ENCODE data around the gene AMN1. TPM values are rescaled to one million over a fixed set of nuclear protein-coding genes. Genes with fewer than 3 reads are reported as not detected.

Gene AMN1
- total RNA-seq, 1 donor from 2014 or later, result 9.8 TPM

DNA sequence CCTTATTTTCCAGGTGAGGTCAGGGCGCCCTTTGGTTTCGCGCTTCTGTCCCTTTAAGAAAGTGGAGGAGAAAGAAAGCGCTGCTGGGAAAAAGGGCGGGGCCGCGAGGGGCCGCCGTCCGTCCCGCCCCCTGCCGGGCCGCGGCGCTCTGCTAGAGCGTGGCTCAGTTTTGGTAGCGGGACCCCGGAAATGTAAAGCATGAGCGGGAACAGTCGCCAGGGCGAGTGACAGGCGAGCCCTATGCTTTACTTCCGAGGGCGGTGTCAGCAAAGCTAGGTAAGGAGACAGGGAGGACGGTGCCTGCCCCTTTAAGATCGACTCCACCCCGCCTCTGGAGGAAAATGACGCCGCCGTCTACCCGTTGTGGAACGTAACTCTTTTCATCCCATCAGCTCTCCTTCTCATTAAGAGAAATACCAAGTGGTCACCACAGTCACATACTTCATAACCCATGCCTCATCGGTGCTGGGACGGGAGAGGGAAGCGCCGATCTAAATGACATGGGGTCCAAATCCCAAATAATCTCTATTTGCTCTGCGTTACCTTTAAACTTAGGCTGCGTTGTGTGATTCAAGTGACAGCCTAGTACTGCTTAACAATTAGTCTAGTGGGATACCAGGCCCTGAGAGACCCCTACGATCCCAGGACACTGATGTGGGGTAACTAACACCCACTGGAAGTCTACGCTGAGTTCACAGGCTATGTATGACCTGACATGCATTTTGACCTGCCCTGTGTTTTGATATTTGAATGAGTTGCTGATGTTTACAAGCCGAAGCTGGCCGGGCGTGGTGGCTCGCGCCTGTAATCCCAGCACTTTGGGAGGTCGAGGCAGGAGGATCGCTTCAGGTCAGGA lies 69.5 kb downstream of the AMN1 start, which contains the start of gene ETFBKMT:
ETFBKMT (plus strand) TSS at position 602 of the 856 bp plus-strand sequence. CDS start 2,266 bp downstream, outside the sequence.
- H3K4me3 ChIP-seq (ENCODE audit: low read depth, low read length), result peak within 1 kb of the TSS; percentile 58
- DNase-seq (ENCODE audit: low read depth), result peak; percentile 77
- TF ChIP-seq, protein P1, sequence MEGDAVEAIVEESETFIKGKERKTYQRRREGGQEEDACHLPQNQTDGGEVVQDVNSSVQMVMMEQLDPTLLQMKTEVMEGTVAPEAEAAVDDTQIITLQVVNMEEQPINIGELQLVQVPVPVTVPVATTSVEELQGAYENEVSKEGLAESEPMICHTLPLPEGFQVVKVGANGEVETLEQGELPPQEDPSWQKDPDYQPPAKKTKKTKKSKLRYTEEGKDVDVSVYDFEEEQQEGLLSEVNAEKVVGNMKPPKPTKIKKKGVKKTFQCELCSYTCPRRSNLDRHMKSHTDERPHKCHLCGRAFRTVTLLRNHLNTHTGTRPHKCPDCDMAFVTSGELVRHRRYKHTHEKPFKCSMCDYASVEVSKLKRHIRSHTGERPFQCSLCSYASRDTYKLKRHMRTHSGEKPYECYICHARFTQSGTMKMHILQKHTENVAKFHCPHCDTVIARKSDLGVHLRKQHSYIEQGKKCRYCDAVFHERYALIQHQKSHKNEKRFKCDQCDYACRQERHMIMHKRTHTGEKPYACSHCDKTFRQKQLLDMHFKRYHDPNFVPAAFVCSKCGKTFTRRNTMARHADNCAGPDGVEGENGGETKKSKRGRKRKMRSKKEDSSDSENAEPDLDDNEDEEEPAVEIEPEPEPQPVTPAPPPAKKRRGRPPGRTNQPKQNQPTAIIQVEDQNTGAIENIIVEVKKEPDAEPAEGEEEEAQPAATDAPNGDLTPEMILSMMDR (conservative IDR thresholded peaks at IDR 0.05; ENCODE audit: low read depth, low read length), result peak; percentile 30

DNA sequence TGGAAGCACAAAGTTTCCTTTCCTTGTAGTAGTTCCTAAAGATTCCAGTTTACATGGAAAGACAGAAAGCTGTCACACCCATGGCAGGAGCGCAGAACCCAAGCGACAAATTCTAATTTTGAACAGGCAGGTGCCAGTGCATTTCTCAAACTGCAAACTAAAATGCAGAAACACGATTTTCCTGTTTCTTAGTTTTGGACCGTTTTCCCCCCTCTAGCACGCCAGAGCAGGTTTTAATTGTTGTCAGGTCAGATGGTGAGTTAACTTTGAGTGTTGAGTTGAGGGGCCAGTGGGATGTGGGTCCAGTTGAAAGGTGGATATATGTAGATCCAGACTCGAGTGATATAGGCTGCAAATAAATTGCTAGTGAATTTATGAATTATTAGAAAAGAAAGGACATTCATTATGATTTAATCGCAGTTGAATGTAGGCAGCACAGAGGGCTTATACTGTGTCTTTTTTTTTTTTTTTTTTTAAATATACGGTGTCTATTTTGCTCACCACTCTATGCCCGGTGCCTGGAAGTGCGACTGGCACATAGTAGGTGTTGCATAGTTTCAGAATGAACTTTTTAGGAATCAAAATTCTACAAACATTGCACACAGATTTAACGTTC lies 70.2 kb downstream of the AMN1 start:
- DNase-seq (ENCODE audit: low read depth), result no peak
- TF ChIP-seq, protein P1 (conservative IDR thresholded peaks at IDR 0.05; ENCODE audit: low read depth, low read length), result no peak
- H3K4me3 ChIP-seq (ENCODE audit: low read depth, low read length), result peak overlapping the region; percentile 58

DNA sequence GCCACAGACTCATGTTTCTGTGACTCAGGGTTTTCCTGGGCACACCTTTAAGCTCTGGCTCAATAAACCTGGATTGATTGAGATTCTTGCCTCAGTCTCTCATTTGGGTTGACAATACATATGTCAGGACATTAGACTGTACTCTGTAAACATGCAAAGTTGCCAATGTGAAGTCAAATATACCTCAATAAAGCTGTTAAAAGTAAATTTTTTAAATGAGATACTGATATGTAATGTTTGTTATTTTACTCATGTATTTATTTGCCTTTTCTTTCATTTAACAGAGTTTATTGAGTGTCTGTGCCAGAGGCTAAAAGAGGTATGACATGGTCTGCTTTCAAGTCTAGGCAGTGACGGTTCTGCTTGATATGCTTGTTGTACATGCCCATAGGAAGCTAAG lies 73.0 kb downstream of the AMN1 start:
- DNase-seq (ENCODE audit: low read depth), result no peak
- H3K4me3 ChIP-seq (ENCODE audit: low read depth, low read length), result no peak overlapping the region
- TF ChIP-seq, protein P1 (conservative IDR thresholded peaks at IDR 0.05; ENCODE audit: low read depth, low read length), result no peak

DNA sequence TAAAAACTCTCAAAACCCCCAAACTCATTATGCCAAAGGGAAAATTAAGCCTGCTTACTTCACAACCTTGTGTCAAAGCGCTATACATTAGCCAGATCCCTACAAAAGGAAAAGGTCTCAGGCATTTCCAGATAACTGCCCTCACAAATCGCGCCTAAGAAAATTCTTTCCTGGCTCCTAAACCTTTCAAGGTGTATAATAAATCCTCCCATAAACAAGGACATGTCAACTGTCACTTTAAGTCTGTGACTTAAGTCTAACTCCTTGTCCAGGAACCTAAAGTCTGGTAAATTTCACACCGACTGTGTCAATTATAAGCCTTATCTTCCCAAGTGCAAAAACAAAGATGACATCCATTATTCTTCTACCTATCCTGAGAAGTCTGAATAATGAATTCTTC lies 73.6 kb downstream of the AMN1 start:
- TF ChIP-seq, protein P1 (conservative IDR thresholded peaks at IDR 0.05; ENCODE audit: low read depth, low read length), result no peak
- no peak overlapping the region for H3K4me3 ChIP-seq (ENCODE audit: low read depth, low read length)
- DNase-seq (ENCODE audit: low read depth), result no peak

DNA sequence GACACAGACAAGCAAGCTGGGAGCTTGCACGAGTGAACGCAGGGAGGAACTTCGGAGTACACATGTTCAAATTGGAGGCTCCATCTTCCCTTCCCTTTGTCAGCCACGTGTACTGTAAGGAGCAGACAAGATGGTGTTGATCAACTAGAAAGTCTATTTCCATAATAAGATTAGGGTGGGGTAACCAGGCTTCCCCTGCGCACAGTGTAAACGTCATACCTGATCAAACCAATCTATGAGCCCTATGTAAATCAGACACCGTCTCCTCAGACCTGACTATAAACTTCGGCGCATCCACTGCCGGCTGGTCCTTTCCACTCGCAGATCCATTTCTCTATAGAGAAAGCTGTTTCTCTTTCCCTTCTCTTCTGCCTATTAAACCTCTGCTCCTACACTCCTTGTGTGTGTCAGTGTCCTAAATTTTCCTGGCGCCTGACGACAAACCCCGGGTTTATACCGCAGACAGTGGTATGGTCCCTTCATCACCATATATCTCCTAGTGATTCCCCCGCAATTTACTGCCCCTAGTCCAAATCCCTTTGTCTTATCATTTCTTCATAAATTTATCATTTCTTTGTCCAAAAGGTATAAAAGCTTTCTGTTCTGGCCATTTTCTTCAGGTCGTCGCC lies 76.8 kb downstream of the AMN1 start:
- no peak overlapping the region for H3K4me3 ChIP-seq (ENCODE audit: low read depth, low read length)
- DNase-seq (ENCODE audit: low read depth), result no peak
- TF ChIP-seq, protein P1 (conservative IDR thresholded peaks at IDR 0.05; ENCODE audit: low read depth, low read length), result no peak

DNA sequence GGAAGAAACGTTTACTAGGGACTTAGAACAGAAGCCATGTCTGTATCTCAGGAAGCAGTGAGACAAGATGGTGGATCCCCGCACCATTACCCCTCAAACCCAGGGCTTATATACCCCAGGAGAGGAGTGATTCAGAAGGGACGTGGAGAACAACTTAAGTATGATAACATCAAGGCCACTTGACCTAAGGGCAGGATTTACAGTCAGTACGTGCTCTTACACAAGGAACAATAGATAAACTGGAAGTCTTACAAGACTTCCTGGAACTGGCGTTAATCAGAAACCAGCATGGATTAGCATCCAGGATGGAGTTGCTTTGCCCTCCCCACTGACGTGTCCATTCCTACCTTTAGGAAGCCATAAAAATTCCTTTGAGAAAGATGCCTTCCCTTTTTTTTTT lies 77.9 kb downstream of the AMN1 start:
- no peak for DNase-seq (ENCODE audit: low read depth)
- H3K4me3 ChIP-seq (ENCODE audit: low read depth, low read length), result no peak overlapping the region
- TF ChIP-seq, protein P1 (conservative IDR thresholded peaks at IDR 0.05; ENCODE audit: low read depth, low read length), result no peak
